IPS-NIHi7 (cell line): ENCODE data around the gene LARGE1.

Experiments
- DNase-seq: peaks from one replicate; pipeline ENCODE4 v3.0.0; 2012; ENCODE audit warnings: mixed read lengths; ENCODE audit errors: extremely low spot score

The LARGE1 gene

GRCh38 chr22:33242078-33242477, 678.2 kb downstream of the LARGE1 start:
- DNase-seq = no peak

GRCh38 chr22:33240888-33241475, 679.3 kb downstream of the LARGE1 start:
- DNase-seq = no peak

- no peak for DNase-seq
Observed at GRCh38 chr22:33232071-33232470, 688.2 kb downstream of the LARGE1 start.

- DNase-seq = no peak
Observed at GRCh38 chr22:33227791-33228190, 692.5 kb downstream of the LARGE1 start.

- DNase-seq = no peak
Observed at GRCh38 chr22:33224841-33225240, 695.4 kb downstream of the LARGE1 start.
